Activated T-helper 1 cell treated with anti-CD3 and anti-CD28 coated beads, Interleukin-12 subunit alpha, Interleukin-12 subunit beta, Interleukin-2, Interleukin-4 antibody, amounts not matched to agents 30 ng/mL and 10 ng/mL and 1 ng/mL, durations not matched to agents 14 hours and 24 hours and 36 hours (primary cell): Measurements from ENCODE around the gene PTP4A1. TPM values are rescaled to one million over a fixed set of nuclear protein-coding genes. Genes with fewer than 3 reads are reported as not detected.
"Not testable (repeated sequence)": the region's sequence is repeated elsewhere in the genome, so short reads cannot be mapped to it uniquely, and the experiment has no call there.

Experiments
- DNase-seq: peaks from one replicate; pipeline ENCODE4 v3.0.0; 2021; ENCODE audit warnings: low spot score
- H3K27ac Mint-ChIP-seq: one replicate; pipeline ENCODE4 v1.8.0; 2021; ENCODE audit warnings: mild to moderate bottlenecking, mixed read lengths
- H3K27me3 Mint-ChIP-seq: one replicate; pipeline ENCODE4 v1.8.0; 2022; ENCODE audit warnings: mild to moderate bottlenecking, moderate library complexity, mixed read lengths; ENCODE audit not compliant: insufficient read depth
- H3K36me3 Mint-ChIP-seq: one replicate; pipeline ENCODE4 v1.8.0; 2021; ENCODE audit warnings: low read depth, mixed read lengths
- H3K4me1 Mint-ChIP-seq: one replicate; pipeline ENCODE4 v1.8.0; 2021; ENCODE audit warnings: low read depth, mixed read lengths
- H3K4me3 Mint-ChIP-seq: one replicate; pipeline ENCODE4 v1.8.0; 2021; ENCODE audit warnings: mild to moderate bottlenecking, moderate library complexity, mixed read lengths
- H3K9me3 Mint-ChIP-seq: one replicate; pipeline ENCODE4 v1.8.0; 2021; ENCODE audit warnings: mixed read lengths
- intact Hi-C: fragments of 100-400 bp; cut with micrococcal nuclease; formaldehyde crosslinking; loops from one replicate; pipeline ENCODE4 v1.15.1; 2024
- total RNA-seq: library from RNA; stranded (reverse); gene quantifications from 2 replicates; pipeline ENCODE4 v1.2.3, GENCODE V29; 2022

The PTP4A1 gene
- total RNA-seq, 1 donor from 2014 or later, result 84.7 TPM

GRCh38 chr6:63578757-63579156 lies 6.5 kb downstream of the PTP4A1 start:
- no peak overlapping the region for H3K4me3 Mint-ChIP-seq
- H3K27me3 Mint-ChIP-seq, result no peaks in the 10 kb centered on the region
- intact Hi-C loops, result loop anchor here (5.0 kb wide), 1 partner anchor 134 kb away; no protein-coding TSS in a partner anchor
- H3K9me3 Mint-ChIP-seq, result no peaks in the 10 kb centered on the region
- H3K4me1 Mint-ChIP-seq, result peaks cover 28% of the 10 kb centered on the region
- H3K36me3 Mint-ChIP-seq, result peaks cover 50% of the 10 kb centered on the region
- no peak overlapping the region for H3K27ac Mint-ChIP-seq
- DNase-seq, result no peak

GRCh38 chr6:63579937-63580703 lies 7.8 kb downstream of the PTP4A1 start:
- Mint-ChIP-seq H3K27ac (no peak overlapping the region), H3K27me3 (no peaks in the 10 kb centered on the region), H3K4me3 (no peak overlapping the region), H3K36me3 (peaks cover 40% of the 10 kb centered on the region), H3K9me3 (no peaks in the 10 kb centered on the region), H3K4me1 (peaks cover 14% of the 10 kb centered on the region)
- no peak for DNase-seq
- intact Hi-C loops, result loop anchor here (5.0 kb wide), 1 partner anchor 132 kb away; no protein-coding TSS in a partner anchor

DNA sequence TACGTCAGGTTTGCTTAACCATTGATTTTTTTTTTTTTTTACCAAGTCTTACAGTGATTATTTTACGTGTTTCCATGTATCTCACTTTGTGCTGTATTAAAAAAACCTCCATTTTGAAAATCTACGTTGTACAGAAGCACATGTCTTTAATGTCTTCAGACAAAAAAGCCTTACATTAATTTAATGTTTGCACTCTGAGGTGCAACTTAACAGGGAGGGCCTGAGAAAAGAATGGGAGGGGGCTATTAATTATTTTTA lies 8.4 kb downstream of the PTP4A1 start:
- Mint-ChIP-seq H3K9me3 (no peaks in the 10 kb centered on the region), H3K36me3 (peaks cover 40% of the 10 kb centered on the region), H3K27me3 (no peaks in the 10 kb centered on the region), H3K4me1 (peaks cover 13% of the 10 kb centered on the region), H3K4me3 (no peak overlapping the region), H3K27ac (no peak overlapping the region)
- intact Hi-C loops, result no loop called here
- DNase-seq, result no peak

- no peaks in the 10 kb centered on the region for H3K9me3 Mint-ChIP-seq
- no peak overlapping the region for H3K4me3 Mint-ChIP-seq
These were observed 9.2 kb downstream of the PTP4A1 start for GRCh38 chr6:63581355-63582013.

DNA sequence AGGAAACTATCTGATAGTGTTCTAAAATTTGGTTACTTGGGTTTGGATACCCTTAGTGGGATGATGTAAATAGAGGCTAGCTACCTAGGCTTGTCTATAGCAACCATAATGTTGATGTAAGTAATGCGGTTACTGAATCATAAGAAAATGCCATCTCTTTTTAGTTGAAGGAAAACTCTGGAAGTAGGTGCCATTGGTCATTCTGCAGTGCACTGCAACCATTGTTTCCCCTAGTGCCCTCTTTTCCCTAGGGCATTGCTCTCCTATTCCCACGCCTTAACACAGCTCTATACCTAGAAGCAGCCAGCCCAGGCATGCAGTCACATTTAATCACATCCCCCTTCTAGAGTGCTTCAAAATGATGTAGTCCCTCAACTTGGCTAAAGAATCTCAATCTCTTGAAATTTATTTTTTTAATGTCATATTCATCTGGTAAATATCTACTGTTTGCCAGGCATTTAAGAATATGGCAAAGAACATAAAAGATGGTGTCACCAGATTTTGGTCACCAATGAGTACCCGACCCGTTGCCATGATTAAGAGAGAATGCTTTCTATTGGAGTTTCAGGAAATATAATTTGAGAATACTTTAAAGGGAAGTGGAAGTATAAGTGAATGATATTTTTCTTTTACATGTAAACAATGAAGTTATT lies 10.4 kb downstream of the PTP4A1 start:
- Mint-ChIP-seq H3K36me3 (peaks cover 25% of the 10 kb centered on the region), H3K27ac (no peak overlapping the region), H3K4me3 (no peak overlapping the region), H3K4me1 (no peaks in the 10 kb centered on the region), H3K27me3 (peaks cover under 1% of the 10 kb centered on the region), H3K9me3 (no peaks in the 10 kb centered on the region)
- intact Hi-C loops, result loop anchor here (1.0 kb wide), 1 partner anchor 8 kb away; no protein-coding TSS in a partner anchor
- no peak for DNase-seq

More at GRCh38 chr6:63581355-63582013, 9.2 kb downstream of the PTP4A1 start:
- H3K27ac Mint-ChIP-seq, result no peak overlapping the region
- H3K36me3 Mint-ChIP-seq, result peaks cover 36% of the 10 kb centered on the region
- DNase-seq, result no peak
- H3K4me1 Mint-ChIP-seq, result peaks cover 8% of the 10 kb centered on the region
- H3K27me3 Mint-ChIP-seq, result no peaks in the 10 kb centered on the region
- intact Hi-C loops, result no loop called here

DNA sequence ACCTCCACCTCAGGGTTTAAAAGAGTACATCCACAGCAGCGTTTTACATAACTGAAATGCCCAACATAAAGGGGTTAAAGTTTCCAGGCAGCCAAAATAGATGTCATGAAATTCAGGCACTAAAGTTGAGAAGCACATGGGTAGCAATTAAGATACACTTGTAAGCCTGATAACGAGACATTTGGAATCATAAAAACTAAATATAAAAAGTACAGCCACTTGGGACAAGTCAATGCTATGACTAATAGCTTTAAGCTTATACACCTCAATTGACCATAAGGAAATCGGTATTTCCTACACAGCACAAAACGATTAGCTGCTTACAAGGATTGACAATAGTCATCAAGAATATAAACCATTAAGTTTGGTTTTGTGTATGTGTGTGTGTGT lies 11.8 kb downstream of the PTP4A1 start:
- no peak overlapping the region for H3K4me3 Mint-ChIP-seq

GRCh38 chr6:63584566-63584965 lies 12.3 kb downstream of the PTP4A1 start:
- H3K27ac Mint-ChIP-seq, result no peak overlapping the region
- intact Hi-C loops, result no loop called here
- H3K9me3 Mint-ChIP-seq, result no peaks in the 10 kb centered on the region
- DNase-seq, result no peak
- H3K4me1 Mint-ChIP-seq, result no peaks in the 10 kb centered on the region
- H3K27me3 Mint-ChIP-seq, result peaks cover 4% of the 10 kb centered on the region
- no peak overlapping the region for H3K4me3 Mint-ChIP-seq
- H3K36me3 Mint-ChIP-seq, result peaks cover 23% of the 10 kb centered on the region

More for the DNA sequence above, 11.8 kb downstream of the PTP4A1 start:
- no peak for DNase-seq
- H3K36me3 Mint-ChIP-seq, result peaks cover 24% of the 10 kb centered on the region
- H3K4me1 Mint-ChIP-seq, result no peaks in the 10 kb centered on the region
- H3K27ac Mint-ChIP-seq, result no peak overlapping the region
- H3K9me3 Mint-ChIP-seq, result no peaks in the 10 kb centered on the region
- intact Hi-C loops, result no loop called here
- H3K27me3 Mint-ChIP-seq, result peaks cover 4% of the 10 kb centered on the region

GRCh38 chr6:63585652-63586051 lies 13.4 kb downstream of the PTP4A1 start:
- intact Hi-C loops, H3K27ac Mint-ChIP-seq, H3K9me3 Mint-ChIP-seq, H3K4me1 Mint-ChIP-seq, H3K4me3 Mint-ChIP-seq, H3K27me3 Mint-ChIP-seq, DNase-seq: not testable (repeated sequence)
- peaks cover 14% of the 10 kb centered on the region for H3K36me3 Mint-ChIP-seq

DNA sequence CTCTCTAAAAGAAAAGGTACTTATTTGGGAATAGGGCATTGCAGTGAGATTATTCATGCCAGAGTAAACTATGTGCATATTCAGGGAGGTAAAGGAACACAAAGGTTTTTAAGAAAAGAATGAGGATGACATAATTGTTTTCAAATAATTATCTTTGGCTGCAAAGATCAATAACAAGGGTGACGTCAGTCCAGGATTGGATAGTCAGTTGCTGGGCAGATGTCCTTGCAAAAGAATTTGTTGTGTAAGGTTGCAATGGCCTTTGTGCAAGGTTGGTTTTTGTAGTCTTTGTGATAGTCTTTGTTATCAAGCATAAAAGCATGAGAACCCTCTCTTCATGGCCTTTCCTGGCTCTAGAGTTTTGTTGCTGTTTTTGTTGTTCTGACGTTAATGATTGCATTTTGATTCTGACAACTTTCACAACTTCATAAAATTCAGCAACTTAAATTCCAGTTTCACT lies 17.7 kb downstream of the PTP4A1 start:
- no peaks in the 10 kb centered on the region for H3K4me1 Mint-ChIP-seq
- peaks cover 13% of the 10 kb centered on the region for H3K27me3 Mint-ChIP-seq
- H3K4me3 Mint-ChIP-seq, result no peak overlapping the region
- no peak overlapping the region for H3K27ac Mint-ChIP-seq
- DNase-seq, result no peak
- no peaks in the 10 kb centered on the region for H3K36me3 Mint-ChIP-seq
- H3K9me3 Mint-ChIP-seq, result no peaks in the 10 kb centered on the region
- intact Hi-C loops, result no loop called here

DNA sequence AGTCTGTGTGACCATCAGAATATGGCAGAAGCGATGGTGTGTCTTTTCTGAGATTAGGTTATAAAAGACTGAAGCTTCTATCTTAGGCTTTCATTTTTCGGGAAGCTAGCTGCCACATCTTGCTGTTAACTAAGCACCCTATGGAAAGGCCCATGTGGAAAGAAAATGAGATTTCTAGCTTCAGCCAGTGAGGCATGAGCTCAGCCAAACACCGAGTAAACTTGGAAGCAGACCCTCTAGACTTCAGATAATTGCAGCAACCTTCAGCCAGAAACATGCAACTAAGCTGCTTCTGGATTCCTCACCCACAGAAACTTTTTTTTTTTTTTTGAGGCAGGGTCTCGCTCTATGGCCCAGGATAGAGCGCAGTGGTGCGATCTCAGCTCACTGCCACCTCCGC lies 20.6 kb downstream of the PTP4A1 start:
- H3K4me1 Mint-ChIP-seq, result peaks cover 2% of the 10 kb centered on the region
- no peaks in the 10 kb centered on the region for H3K36me3 Mint-ChIP-seq
- no peak overlapping the region for H3K4me3 Mint-ChIP-seq
- peaks cover 12% of the 10 kb centered on the region for H3K27me3 Mint-ChIP-seq
- DNase-seq, result no peak
- intact Hi-C loops, result no loop called here
- no peak overlapping the region for H3K27ac Mint-ChIP-seq
- H3K9me3 Mint-ChIP-seq, result no peaks in the 10 kb centered on the region

- no peaks in the 10 kb centered on the region for H3K36me3 Mint-ChIP-seq
- no peak for DNase-seq
- peaks cover 16% of the 10 kb centered on the region for H3K4me1 Mint-ChIP-seq
- intact Hi-C loops, result loop anchor here (1.0 kb wide), 4 partner anchors 23 to 245 kb away; partner anchors contain the start of gene PHF3
- H3K27ac Mint-ChIP-seq, result no peak overlapping the region
- peaks cover 10% of the 10 kb centered on the region for H3K27me3 Mint-ChIP-seq
- H3K9me3 Mint-ChIP-seq, result no peaks in the 10 kb centered on the region
- peak overlapping the region; percentile 86 for H3K4me3 Mint-ChIP-seq
These were observed 25.1 kb downstream of the PTP4A1 start for GRCh38 chr6:63597141-63598048.
